HepG2 (cell line): ENCODE data around the gene PPCDC. TPM values are rescaled to one million over a fixed set of nuclear protein-coding genes. Genes with fewer than 3 reads are reported as not detected.

Experiments
- BCLAF1 ChIP-seq: fragments of 450-650 bp; IDR thresholded peaks from 2 replicates; pipeline ENCODE4 v1.6.1; 2017; ENCODE audit warnings: mild to moderate bottlenecking
- FOSL2 ChIP-seq: sonication (generic); formaldehyde crosslinking; IDR thresholded peaks from 2 replicates; pipeline ENCODE4 v1.4.0; 2020; ENCODE audit warnings: missing genetic modification reagents
- FOXO1 ChIP-seq: sonication (generic); formaldehyde crosslinking; IDR thresholded peaks from 2 replicates; pipeline ENCODE4 v1.4.0; 2020; ENCODE audit warnings: missing genetic modification reagents
- HMG20A ChIP-seq: IDR thresholded peaks from 2 replicates; pipeline ENCODE4 v1.6.1; 2016; ENCODE audit warnings: borderline replicate concordance
- HOXA3 ChIP-seq: sonication (generic); formaldehyde crosslinking; IDR thresholded peaks from 2 replicates; pipeline ENCODE4 v1.5.0; 2020; ENCODE audit warnings: missing genetic modification reagents
- JUNB ChIP-seq: sonication (generic); formaldehyde crosslinking; IDR thresholded peaks from 2 replicates; pipeline ENCODE4 v1.8.0; 2022; ENCODE audit warnings: missing genetic modification reagents, mild to moderate bottlenecking, borderline replicate concordance
- KLF11 ChIP-seq: IDR thresholded peaks from 2 replicates; pipeline ENCODE4 v1.6.1; 2016; ENCODE audit warnings: missing compliant biosample characterization
- KLF9 ChIP-seq: IDR thresholded peaks from 2 replicates; pipeline ENCODE4 v1.6.1; 2016; ENCODE audit warnings: low read depth
- PAXIP1 ChIP-seq: sonication (generic); formaldehyde crosslinking; conservative IDR thresholded peaks from 2 replicates; pipeline ENCODE4 v1.4.0; 2020; ENCODE audit warnings: mild to moderate bottlenecking, missing genetic modification reagents, moderate library complexity
- RBFOX2 ChIP-seq: fragments of 200-400 bp; formaldehyde crosslinking; IDR thresholded peaks from 2 replicates; pipeline ENCODE4 v1.6.1; 2017; ENCODE audit warnings: low read depth, mild to moderate bottlenecking, low read length
- RFX5 ChIP-seq: IDR thresholded peaks from 2 replicates; pipeline ENCODE4 v1.6.1; 2011; ENCODE audit warnings: low read depth, low read length, improper control_type of control experiment
- STAT6 ChIP-seq: sonication (generic); formaldehyde crosslinking; IDR thresholded peaks from 2 replicates; pipeline ENCODE4 v1.4.0; 2020; ENCODE audit warnings: missing genetic modification reagents, mild to moderate bottlenecking, borderline replicate concordance
- ZIK1 ChIP-seq: sonication (generic); formaldehyde crosslinking; IDR thresholded peaks from 2 replicates; pipeline ENCODE4 v1.5.0; 2020; ENCODE audit warnings: mild to moderate bottlenecking, low read depth, missing genetic modification reagents, borderline replicate concordance
- ZNF232 ChIP-seq: sonication (generic); formaldehyde crosslinking; IDR thresholded peaks from 2 replicates; pipeline ENCODE4 v1.4.0; 2020; ENCODE audit warnings: missing genetic modification reagents, borderline replicate concordance
- ZNF331 ChIP-seq: sonication (generic); formaldehyde crosslinking; IDR thresholded peaks from 2 replicates; pipeline ENCODE4 v1.4.0; 2020; ENCODE audit warnings: missing genetic modification reagents
- ZNF33B ChIP-seq: sonication (generic); formaldehyde crosslinking; IDR thresholded peaks from 2 replicates; pipeline ENCODE4 v1.5.1; 2020; ENCODE audit warnings: mild to moderate bottlenecking, missing genetic modification reagents
- ZNF34 ChIP-seq: sonication (generic); formaldehyde crosslinking; IDR thresholded peaks from 2 replicates; pipeline ENCODE4 v1.4.0; 2020; ENCODE audit warnings: mild to moderate bottlenecking, missing genetic modification reagents, borderline replicate concordance
- ZNF354B ChIP-seq: sonication (generic); formaldehyde crosslinking; IDR thresholded peaks from 2 replicates; pipeline ENCODE4 v1.8.0; 2022; ENCODE audit warnings: mild to moderate bottlenecking, missing genetic modification reagents
- ZNF460 ChIP-seq: sonication (generic); formaldehyde crosslinking; IDR thresholded peaks from 2 replicates; pipeline ENCODE4 v1.5.1; 2020; ENCODE audit warnings: missing genetic modification reagents, mild to moderate bottlenecking, borderline replicate concordance
- ZNF543 ChIP-seq: sonication (generic); formaldehyde crosslinking; IDR thresholded peaks from 2 replicates; pipeline ENCODE4 v1.4.0; 2020; ENCODE audit warnings: mild to moderate bottlenecking, missing genetic modification reagents
- ZNF747 ChIP-seq: sonication (generic); formaldehyde crosslinking; IDR thresholded peaks from 2 replicates; pipeline ENCODE4 v1.8.1; 2023; ENCODE audit warnings: missing genetic modification reagents, mild to moderate bottlenecking, borderline replicate concordance
- ZSCAN31 ChIP-seq: sonication (generic); formaldehyde crosslinking; IDR thresholded peaks from 2 replicates; pipeline ENCODE4 v1.5.0; 2020; ENCODE audit warnings: low read depth, mild to moderate bottlenecking, missing genetic modification reagents
- polyA plus RNA-seq, 8 experiments: library from polyadenylated mRNA; depleted of rRNA in 3 of 8; stranded (reverse) in 7 of 8; unstranded in 1 of 8; fragments of >200 nt; fragmentation: Illumina TruSeq in 4 of 8; extraction: Trizol in 4 of 8; gene quantifications; 2 replicates each; pipeline versions ENCODE4 v1.2.1 to v1.2.3, GENCODE V29; 2011 to 2016; ENCODE audit warnings: low read depth in 4 of 8, missing spikeins in 1 of 8, mixed read lengths in 1 of 8; ENCODE audit not compliant: insufficient read depth in 1 of 8
- total RNA-seq, 5 experiments: library from RNA; depleted of rRNA; stranded (reverse); fragments of >200 nt; fragmentation: Illumina TruSeq; extraction: Trizol; gene quantifications; 2 replicates each; pipeline ENCODE4 v1.2.3, GENCODE V29; 2016; ENCODE audit warnings: low read depth in 1 of 5

PPCDC gene
- total and polyA plus RNA-seq, 2 of the 13 experiments (the other 11 are each of a cell fraction or from before 2014, with no cell fraction given): 12.3 to 12.8 TPM

- TF ChIP-seq BCLAF1 (no peak), ZNF747 (CRISPR knock-in tag) (peak; percentile 56; the same call in 1 of the 2 replicates), ZNF33B (CRISPR knock-in tag) (no peak), PAXIP1 (CRISPR knock-in tag) (peak; percentile 77), ZSCAN31 (CRISPR knock-in tag) (0 out of 2 replicates have a peak, but pooled peaks have one; percentile 38), FOXO1 (CRISPR knock-in tag) (peak; percentile 84), ZNF354B (CRISPR knock-in tag) (no peak), ZNF460 (no peak), HMG20A (CRISPR knock-in tag) (peak; percentile 77; the same call in 1 of the 2 replicates), FOSL2 (CRISPR knock-in tag) (peak; percentile 99), STAT6 (CRISPR knock-in tag) (no peak; the same call in 1 of the 2 replicates), ZNF34 (CRISPR knock-in tag) (no peak), RBFOX2 (0 out of 2 replicates have a peak, but pooled peaks have one; percentile 23), KLF9 (CRISPR knock-in tag) (no peak), JUNB (CRISPR knock-in tag) (no peak), ZNF543 (CRISPR knock-in tag) (no peak), HOXA3 (no peak; the same call in 1 of the 2 replicates), ZIK1 (CRISPR knock-in tag) (no peak), RFX5 (peak; percentile 94), ZNF331 (CRISPR knock-in tag) (peak; percentile 89), ZNF232 (CRISPR knock-in tag) (no peak), KLF11 (CRISPR knock-in tag) (no peak)
Measured at GRCh38 chr15:75042730-75043508, 19.5 kb downstream of the PPCDC start (continued).
